DMS 273 treated with DMSO at 0.1 percent for 48 hours (cell line): ENCODE results near the gene TMEM119.
"Not testable (repeated sequence)": the region's sequence is repeated elsewhere in the genome, so short reads cannot be mapped to it uniquely, and the experiment has no call there.

Experiments
- DNase-seq: peaks from one replicate; lab custom pipeline; 2025; lab: John Stamatoyannopoulos, UW

The TMEM119 gene

GRCh38 chr12:108599948-108600701 is 2.2 kb upstream of the TMEM119 start:
- no peak for DNase-seq

GRCh38 chr12:108599541-108599940 is 1.7 kb upstream of the TMEM119 start:
- no peak for DNase-seq

GRCh38 chr12:108598553-108599250 is 818 bp upstream of the TMEM119 start:
- DNase-seq: no peak

- no peak for DNase-seq
Observed at GRCh38 chr12:108596854-108597558, 878 bp downstream of the TMEM119 start.

GRCh38 chr12:108595711-108596647 is 1.9 kb downstream of the TMEM119 start:
- DNase-seq: no peak

- DNase-seq: no peak
Observed at GRCh38 chr12:108594960-108595710, 2.7 kb downstream of the TMEM119 start.

- no peak for DNase-seq
Observed at GRCh38 chr12:108594323-108594903, 3.5 kb downstream of the TMEM119 start.

GRCh38 chr12:108592033-108592909 is 5.6 kb downstream of the TMEM119 start:
- no peak for DNase-seq

GRCh38 chr12:108591267-108591980 is 6.5 kb downstream of the TMEM119 start:
- DNase-seq: no peak

GRCh38 chr12:108590463-108590862 is 7.4 kb downstream of the TMEM119 start:
- not testable (repeated sequence) for DNase-seq

GRCh38 chr12:108589840-108590229 is 8.0 kb downstream of the TMEM119 start:
- no peak for DNase-seq

- no peak for DNase-seq
Observed at GRCh38 chr12:108589028-108589839, 8.7 kb downstream of the TMEM119 start.

GRCh38 chr12:108587826-108588225 is 10.1 kb downstream of the TMEM119 start:
- DNase-seq: no peak

GRCh38 chr12:108586306-108586705 is 11.6 kb downstream of the TMEM119 start:
- DNase-seq: no peak

- DNase-seq: no peak
Observed at GRCh38 chr12:108585864-108586263, 12.0 kb downstream of the TMEM119 start.

GRCh38 chr12:108584456-108585065 is 13.3 kb downstream of the TMEM119 start:
- DNase-seq: no peak

- DNase-seq: no peak
Observed at GRCh38 chr12:108583991-108584390, 13.9 kb downstream of the TMEM119 start.
